22Rv1 (cell line): ENCODE measurements around the gene ALDH2.
A peak's percentile ranks its signal among the peaks of the same experiment; 100 is the strongest.
"Not testable (repeated sequence)": the region's sequence is repeated elsewhere in the genome, so short reads cannot be mapped to it uniquely, and the experiment has no call there.

ENCODE experiments used
- H3K27ac ChIP-seq: fragments of 450-650 bp; 2 replicates; pipeline ENCODE4 v1.5.1; 2017
- ZFX ChIP-seq: fragments of 450-650 bp; IDR thresholded peaks from 2 replicates; pipeline ENCODE4 v1.6.1; 2017; ENCODE audit warnings: antibody characterized with exemption, borderline replicate concordance
- TF ChIP-seq, protein P1 (sequence below): fragments of 450-650 bp; IDR thresholded peaks from 2 replicates; pipeline ENCODE4 v1.5.1; 2017; ENCODE audit warnings: mild to moderate bottlenecking

ALDH2 gene

GRCh38 chr12:111761706-111762105 lies 5.0 kb upstream of the ALDH2 start:
- no peak overlapping the region for H3K27ac ChIP-seq
- TF ChIP-seq ZFX: no peak
- TF ChIP-seq, protein P1, sequence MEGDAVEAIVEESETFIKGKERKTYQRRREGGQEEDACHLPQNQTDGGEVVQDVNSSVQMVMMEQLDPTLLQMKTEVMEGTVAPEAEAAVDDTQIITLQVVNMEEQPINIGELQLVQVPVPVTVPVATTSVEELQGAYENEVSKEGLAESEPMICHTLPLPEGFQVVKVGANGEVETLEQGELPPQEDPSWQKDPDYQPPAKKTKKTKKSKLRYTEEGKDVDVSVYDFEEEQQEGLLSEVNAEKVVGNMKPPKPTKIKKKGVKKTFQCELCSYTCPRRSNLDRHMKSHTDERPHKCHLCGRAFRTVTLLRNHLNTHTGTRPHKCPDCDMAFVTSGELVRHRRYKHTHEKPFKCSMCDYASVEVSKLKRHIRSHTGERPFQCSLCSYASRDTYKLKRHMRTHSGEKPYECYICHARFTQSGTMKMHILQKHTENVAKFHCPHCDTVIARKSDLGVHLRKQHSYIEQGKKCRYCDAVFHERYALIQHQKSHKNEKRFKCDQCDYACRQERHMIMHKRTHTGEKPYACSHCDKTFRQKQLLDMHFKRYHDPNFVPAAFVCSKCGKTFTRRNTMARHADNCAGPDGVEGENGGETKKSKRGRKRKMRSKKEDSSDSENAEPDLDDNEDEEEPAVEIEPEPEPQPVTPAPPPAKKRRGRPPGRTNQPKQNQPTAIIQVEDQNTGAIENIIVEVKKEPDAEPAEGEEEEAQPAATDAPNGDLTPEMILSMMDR: no peak

GRCh38 chr12:111763552-111763951 lies 3.2 kb upstream of the ALDH2 start:
- H3K27ac ChIP-seq: not testable (repeated sequence)

DNA sequence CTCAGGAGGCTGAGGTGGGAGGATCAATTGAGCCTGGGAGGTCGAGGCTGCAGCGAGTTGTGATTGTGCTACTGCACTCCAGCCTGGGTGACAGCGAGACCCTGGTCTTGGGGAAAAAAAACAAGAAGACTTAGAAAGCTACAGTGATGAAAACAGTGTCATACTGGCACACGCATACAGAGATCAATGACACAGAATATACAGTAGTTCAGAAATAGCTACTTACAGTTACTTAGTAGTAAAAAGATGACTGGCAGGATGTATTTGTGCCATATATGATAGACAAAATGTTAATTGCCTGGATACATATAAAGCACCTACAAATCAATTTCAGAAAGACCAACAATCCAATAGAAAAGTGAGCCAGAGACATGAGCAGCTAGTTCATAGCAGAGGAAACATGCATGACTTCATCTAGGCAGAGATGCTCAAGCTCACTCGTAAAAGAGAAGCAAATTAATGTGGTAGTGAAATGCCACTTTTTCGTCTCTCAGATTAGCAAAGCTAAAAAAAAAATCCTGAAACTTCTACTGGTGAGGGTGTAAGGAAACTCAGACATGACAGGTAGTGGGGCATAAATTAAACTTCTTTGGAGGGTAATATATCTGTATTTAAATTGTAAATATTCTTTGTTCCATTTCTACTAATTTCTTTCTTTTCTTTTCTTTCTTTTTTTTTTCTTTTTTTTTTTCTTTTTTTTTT lies 2.5 kb upstream of the ALDH2 start:
- TF ChIP-seq, protein P1: no peak
- no peak for TF ChIP-seq ZFX
- no peak overlapping the region for H3K27ac ChIP-seq

DNA sequence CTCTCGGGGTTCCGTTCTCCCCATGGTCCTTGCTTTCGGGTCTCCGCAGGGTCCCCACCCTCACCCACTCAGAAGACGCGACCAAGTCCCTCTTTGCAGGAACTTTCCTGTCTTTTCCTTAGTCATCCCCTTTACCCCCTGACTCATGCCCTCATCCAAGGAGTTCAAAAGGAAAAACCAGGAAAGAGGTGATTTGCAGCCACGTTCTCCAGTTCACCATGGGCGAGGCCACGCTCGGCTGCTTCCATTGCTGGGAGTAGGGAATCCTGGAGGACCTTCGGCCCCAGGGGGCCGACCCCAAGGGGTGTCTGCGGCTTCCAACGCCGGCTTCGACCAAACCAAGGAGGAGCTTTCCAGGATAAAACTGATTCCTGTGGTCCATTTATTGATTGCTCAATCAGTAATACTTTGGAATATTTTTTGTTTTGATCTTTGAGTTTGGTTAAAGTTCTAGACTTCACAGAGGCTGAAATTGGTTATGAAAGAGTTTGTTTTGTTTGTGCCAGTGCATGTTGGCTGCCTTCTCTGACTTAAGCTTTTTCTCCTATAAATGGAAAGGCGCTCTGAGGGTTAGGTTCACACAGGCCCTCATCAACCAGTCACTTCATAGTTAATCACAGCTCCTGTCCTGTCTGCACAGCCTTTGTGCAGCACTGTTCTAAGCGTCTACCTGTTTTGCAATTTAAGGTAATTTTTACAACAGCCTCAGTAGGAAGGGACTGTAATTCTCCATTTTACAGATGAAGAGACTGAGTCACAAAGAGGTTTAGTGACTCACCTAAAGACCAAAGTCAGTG lies 827 bp downstream of the ALDH2 start:
- no peak for TF ChIP-seq ZFX
- TF ChIP-seq, protein P1: no peak
- no peak overlapping the region for H3K27ac ChIP-seq

- no peak overlapping the region for H3K27ac ChIP-seq
- TF ChIP-seq, protein P1: no peak
- no peak for TF ChIP-seq ZFX
These were observed 1.6 kb downstream of the ALDH2 start for GRCh38 chr12:111768159-111768895.

GRCh38 chr12:111769599-111769998 lies 2.9 kb downstream of the ALDH2 start:
- TF ChIP-seq, protein P1: no peak
- no peak for TF ChIP-seq ZFX
- no peak overlapping the region for H3K27ac ChIP-seq

DNA sequence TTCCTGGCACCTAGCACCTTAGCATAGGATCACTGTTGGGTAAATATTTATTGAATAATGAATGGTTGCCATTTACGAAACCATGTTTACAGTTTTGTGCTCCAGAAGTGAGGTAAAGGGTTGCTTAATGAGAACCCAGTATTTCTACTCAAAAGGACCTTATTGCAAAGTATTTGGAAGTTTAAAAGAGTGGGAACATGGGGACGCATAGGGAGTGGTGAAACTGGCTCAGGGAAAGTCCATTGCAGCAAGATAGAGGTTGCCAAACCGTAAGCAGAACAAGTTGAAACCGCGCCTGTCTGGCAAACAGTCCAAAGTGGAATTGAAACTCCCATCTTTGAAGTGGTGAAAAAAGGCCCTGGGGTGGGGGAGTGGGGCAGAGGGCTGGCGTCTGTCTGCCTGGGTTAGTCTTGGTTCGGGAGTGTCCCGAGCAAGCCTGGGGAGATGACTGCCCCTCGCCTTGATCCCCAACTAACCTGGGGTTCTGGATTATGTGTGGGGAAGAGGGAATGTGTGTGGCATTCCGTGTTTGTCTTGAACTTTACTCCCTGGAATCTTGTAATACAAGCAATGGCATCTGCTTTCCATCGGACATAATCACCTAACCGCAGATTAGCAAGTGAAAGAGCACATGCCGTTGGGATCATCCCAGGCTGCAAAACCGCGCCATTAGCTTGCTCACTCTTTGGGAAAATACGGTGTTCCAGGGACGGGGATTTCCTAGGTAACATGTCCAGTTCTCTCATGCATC lies 7.2 kb downstream of the ALDH2 start:
- peak overlapping the region; percentile 84 for H3K27ac ChIP-seq
- TF ChIP-seq, protein P1: no peak
- TF ChIP-seq ZFX: no peak
